GOT3 (cell line): Measurements from ENCODE around the gene IL17C.
"Not testable (repeated sequence)": the region's sequence is repeated elsewhere in the genome, so short reads cannot be mapped to it uniquely, and the experiment has no call there.

Experiments used
- DNase-seq: peaks from one replicate; lab custom pipeline; 2025; ENCODE audit warnings: mixed read lengths; lab: John Stamatoyannopoulos, UW

Gene IL17C

GRCh38 chr16:88658714-88659113 is 20.3 kb downstream of the IL17C start:
- DNase-seq = no peak

DNA sequence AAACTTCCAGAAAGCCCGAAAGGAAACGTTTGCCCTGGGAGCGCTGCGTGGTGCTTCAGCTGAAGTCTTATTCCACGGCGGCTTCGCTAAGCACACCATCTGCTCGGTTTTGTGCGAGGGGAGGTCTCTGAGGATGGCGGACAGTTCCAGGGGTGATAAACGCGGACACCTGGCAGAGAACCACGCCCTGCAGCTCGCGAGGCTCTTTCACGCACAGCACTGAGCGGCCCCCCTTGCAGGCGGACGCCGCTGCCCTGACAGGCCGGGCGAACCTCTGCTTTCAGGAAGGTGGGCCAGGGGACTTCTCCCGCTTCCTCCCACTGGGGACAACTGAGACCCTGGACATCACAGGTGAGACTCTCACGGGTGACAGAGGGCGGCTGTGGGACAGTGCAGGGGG is 20.8 kb downstream of the IL17C start:
- DNase-seq = no peak

DNA sequence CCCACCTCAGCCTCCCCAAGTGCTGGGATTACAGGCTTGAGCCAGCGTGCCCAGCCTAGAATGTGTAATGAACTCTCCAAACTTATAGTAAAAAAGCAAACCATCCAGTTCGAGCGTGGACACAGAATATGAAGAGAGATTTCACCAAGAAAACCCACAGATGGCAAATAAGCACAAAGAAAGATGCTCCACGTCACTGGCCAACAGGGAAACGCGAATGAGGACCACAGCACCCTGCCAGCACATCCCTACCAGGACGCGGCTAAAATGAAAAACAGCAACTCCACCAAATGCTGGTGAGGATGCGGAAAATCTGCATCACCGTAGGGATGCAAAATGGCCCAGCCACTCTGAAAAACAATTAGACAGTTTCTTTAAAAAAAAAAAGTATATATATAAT is 23.1 kb downstream of the IL17C start:
- DNase-seq = no peak

- no peak for DNase-seq
Observed at GRCh38 chr16:88662222-88662842, 24.0 kb downstream of the IL17C start.

DNA sequence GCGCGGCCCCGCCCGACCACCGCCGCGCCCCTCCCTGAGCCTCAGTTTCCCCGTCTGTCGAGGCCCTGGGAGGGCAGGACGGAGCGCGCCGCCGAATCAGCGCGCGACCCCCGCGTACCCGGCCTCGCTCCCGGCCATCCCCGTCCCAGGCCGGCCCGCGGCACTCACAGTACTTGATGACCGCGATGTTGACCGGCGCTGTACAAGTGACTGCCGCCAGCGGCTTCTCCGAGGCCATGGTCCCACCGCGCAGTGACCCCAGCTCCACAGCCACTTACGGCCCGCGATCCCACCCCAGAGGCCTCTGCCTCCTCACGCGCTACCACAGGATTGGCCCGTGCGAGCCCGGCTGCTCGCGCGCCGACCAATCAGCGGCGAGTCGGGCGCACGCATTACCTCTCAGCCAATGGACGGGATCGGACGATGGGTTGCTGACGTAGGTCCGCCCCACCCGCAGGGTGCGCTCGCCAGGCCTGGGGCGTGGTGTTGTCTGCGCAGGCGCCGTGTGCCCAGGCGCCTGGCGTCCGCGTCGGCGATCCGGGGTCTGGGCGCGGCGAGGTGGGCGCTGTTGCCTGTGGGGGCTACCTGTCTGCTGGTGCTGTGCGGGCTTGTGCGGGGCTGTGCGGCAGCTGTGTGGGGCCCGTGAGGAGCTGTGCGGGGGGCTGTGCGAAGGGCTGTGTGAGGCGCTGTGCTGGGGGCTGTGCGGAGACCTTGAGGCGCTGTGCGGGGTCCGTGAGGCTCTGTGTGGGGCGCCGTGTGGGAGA is 24.7 kb downstream of the IL17C start, which contains the start of gene MVD:
Gene MVD (minus strand): TSS at position 249 of the 764 bp plus-strand sequence. CDS start 11 bp downstream, at position 238.
- DNase-seq = peak; percentile 92

- DNase-seq = no peak
Observed at GRCh38 chr16:88665148-88665547, 26.8 kb downstream of the IL17C start.

- DNase-seq = no peak
Observed at GRCh38 chr16:88665570-88665969, 27.2 kb downstream of the IL17C start.

- DNase-seq = no peak
Observed at GRCh38 chr16:88667461-88667860, 29.1 kb downstream of the IL17C start.

- DNase-seq = not testable (repeated sequence)
Observed at GRCh38 chr16:88669493-88669892, 31.1 kb downstream of the IL17C start.

DNA sequence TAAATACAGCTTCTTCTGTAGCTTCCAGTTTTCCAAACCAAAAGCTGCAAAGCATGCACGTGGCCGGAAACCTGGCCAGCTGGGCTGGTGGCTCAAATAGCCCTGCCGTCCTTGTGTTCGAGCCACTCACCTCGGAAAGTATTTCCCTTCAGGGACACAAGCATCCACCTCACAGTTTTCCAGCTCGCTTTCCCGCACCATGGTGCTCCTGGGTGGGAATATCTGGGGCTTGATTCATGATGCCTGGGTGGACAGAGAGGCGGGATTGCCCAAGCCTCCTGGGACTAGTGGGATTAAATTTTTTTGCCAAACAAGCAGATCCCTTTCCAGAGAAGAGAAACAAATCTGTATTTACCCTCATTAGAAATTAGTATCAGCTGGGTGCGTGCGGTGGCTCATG is 31.6 kb downstream of the IL17C start:
- DNase-seq = peak; percentile 25

- DNase-seq = no peak
Observed at GRCh38 chr16:88671806-88672205, 33.4 kb downstream of the IL17C start.

DNA sequence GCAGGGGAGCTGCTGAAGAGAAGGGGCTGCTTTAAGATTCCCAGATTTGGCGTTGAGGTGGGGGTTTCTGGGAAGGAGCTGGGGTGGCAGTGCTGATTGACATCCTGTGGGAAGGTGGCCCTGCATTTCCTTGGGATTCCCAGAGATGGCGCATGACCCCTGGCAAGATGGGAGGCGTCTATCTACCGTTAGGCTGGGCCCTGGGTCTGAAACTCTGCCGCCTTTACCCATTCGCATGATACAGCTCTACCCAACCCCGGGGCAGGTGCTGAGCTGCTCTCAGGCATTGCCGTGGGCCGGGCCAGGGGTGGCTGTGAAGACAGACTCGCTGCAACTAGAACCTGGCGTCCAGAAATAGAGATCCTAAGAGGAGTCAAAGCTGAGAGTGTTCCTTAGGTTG is 34.4 kb downstream of the IL17C start:
- no peak for DNase-seq

- no peak for DNase-seq
Observed at GRCh38 chr16:88673716-88674379, 35.5 kb downstream of the IL17C start.

DNA sequence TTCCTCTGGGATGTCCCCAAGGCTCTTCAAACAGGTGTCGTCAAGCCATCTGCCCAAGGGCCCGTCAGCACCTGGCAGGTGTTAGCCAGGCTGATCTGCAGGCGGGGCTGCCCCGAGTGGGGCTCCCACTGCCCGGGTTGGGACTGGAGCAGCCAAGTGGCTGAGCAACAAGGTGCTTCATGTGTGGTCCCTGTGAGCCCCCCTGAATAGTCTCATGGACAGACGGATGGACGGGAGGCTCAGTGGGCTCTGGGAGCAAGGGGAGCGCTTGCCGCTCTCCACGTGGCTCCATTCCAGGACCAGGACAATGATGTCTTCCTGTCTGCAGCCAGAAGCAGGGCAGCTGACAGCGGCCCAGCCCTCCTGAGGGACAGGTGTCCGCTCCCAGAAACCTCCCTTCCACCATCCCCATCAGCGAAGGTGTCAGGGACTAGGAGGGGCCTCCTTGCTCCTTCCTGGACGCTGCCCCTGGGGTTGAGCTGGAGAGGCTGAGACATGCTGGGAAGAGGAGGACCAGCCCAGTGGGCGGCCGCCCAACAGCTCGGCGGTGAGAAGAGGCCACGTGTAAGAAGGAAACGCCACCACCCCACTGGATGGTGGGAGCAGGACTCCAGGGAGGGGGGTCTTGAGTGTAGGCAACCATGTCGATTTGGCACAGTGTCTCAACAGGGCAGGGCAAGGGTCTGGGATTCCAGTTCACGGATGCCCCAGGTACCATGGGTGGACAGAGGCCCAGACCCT is 38.3 kb downstream of the IL17C start:
- no peak for DNase-seq

GRCh38 chr16:88677721-88678120 is 39.3 kb downstream of the IL17C start:
- DNase-seq = no peak

DNA sequence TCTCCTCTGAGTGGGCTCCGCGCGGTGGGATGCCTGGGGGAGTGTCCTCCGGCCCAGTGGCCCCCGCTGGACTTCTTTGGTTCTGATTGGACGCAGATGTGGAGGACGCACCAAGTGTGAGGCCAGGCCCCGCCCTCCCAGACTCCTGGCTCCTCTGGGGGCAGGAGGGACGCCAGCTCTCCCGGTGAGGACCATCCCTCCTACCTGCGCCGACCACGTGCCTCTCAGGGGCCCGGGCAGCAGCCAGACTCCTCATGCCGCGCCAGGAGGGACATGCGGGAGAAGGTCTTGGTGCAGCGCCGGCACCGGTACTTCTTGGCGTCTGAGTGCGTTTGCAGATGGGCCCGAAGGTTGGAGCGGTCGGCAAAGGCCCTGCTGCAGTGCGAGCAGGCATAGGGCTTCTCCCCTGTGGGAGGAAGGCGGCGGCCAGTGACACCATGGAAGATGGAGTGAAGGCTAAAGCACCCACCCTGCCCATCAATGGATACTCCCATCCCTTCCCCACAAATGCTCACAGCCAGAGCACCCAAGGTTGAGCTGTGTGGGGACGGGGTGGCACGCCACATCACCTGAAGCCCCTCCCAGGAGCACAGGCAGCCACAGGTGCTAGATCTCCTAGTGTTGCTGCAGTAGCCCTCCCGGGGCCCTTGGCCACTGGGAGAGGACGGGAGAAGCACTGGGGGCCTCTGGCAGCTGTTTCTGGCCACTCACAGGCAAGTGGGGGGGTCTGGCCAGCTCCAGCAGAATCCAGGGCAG is 40.0 kb downstream of the IL17C start:
- DNase-seq = no peak

DNA sequence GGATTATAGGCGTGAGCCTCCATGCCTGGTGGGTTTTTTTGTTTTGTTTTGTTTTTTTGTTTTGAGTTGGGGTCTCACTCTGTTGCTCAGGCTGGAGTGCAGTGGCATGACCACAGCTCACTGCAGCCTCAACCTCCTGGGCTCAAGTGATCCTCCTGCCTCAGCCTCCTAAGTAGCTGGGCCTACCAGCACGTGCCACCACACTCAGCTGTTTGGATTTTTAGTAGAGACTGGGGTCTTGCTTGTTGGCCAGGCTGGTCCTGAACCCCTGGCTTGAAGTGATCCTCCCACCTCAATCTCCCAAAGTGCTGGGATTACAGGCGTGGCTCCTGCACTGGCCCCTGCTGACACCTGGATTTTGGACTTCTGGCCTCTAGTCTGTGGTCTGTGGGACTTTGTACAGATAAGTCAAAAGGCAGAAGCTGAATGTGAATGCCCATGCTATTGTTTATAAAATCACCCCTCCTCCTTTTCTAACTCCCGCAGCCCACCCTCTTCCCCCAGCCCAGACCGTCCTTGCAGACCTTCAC is 42.2 kb downstream of the IL17C start:
- no peak for DNase-seq

GRCh38 chr16:88681084-88681680 is 42.8 kb downstream of the IL17C start:
- DNase-seq = no peak

DNA sequence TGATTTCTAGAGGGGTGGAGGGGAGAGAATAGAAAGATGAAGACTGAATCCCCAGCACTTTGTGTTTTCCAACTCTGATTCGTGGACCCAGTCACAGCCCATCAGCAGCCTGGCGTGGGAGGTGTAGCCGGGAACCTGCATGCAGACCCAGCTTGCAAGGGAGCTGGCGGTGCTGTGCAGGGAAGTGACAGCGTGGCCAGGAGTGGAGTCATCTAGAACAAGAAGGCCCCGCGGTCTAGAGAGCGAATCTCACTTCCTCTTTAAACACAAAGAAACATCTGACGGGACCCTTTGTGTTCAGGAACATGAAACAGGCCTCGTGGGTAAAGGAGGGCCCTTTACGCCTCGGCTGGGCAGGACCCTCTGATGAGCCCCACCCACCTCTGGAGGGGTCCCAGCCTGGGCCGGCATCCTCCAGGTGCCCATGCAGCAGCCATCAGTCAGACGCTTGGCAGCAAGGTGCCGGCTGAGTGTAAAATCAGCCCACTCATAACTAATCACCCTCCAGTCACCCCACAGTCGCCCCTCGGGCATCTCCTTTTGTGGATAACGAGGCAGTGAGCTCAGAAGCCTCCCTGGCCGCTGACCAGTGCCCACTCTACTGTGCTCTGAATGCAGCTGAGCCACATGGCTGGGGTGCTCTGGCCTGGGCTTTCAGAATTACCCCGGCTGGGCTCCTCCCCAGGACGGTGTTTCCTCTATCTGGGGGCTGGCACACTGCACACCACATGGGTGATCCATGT is 43.5 kb downstream of the IL17C start:
- no peak for DNase-seq

GRCh38 chr16:88684569-88685155 is 46.3 kb downstream of the IL17C start:
- no peak for DNase-seq
